HG03439 (cell line): Measurements from ENCODE around the gene TJP1.
"Not testable (repeated sequence)": the region's sequence is repeated elsewhere in the genome, so short reads cannot be mapped to it uniquely, and the experiment has no call there.

Experiments used
- ATAC-seq: cut with Tn5 transposase; IDR thresholded peaks from one replicate; pipeline ENCODE4 v1.9.1; 2021; ENCODE audit warnings: mild to moderate bottlenecking, moderate library complexity; ENCODE audit not compliant: unreplicated experiment

The TJP1 gene

GRCh38 chr15:29800491-29801366 lies 21.5 kb downstream of the TJP1 start:
- ATAC-seq = no peak

- ATAC-seq = no peak
These were observed 22.4 kb downstream of the TJP1 start for GRCh38 chr15:29799859-29800258.

- no peak for ATAC-seq
These were observed 26.7 kb downstream of the TJP1 start for GRCh38 chr15:29795610-29796009.

GRCh38 chr15:29792426-29793159 lies 29.7 kb downstream of the TJP1 start:
- no peak for ATAC-seq

GRCh38 chr15:29790607-29791006 lies 31.7 kb downstream of the TJP1 start:
- ATAC-seq = no peak

GRCh38 chr15:29789871-29790270 lies 32.4 kb downstream of the TJP1 start:
- no peak for ATAC-seq

GRCh38 chr15:29788433-29789034 lies 33.7 kb downstream of the TJP1 start:
- no peak for ATAC-seq

- no peak for ATAC-seq
These were observed 34.5 kb downstream of the TJP1 start for GRCh38 chr15:29787767-29788166.

GRCh38 chr15:29785642-29786041 lies 36.6 kb downstream of the TJP1 start:
- no peak for ATAC-seq

GRCh38 chr15:29785136-29785535 lies 37.1 kb downstream of the TJP1 start:
- ATAC-seq = no peak

- no peak for ATAC-seq
These were observed 37.9 kb downstream of the TJP1 start for GRCh38 chr15:29784413-29784812.

- not testable (repeated sequence) for ATAC-seq
These were observed 39.5 kb downstream of the TJP1 start for GRCh38 chr15:29782816-29783215.

- no peak for ATAC-seq
These were observed 43.9 kb downstream of the TJP1 start for GRCh38 chr15:29778382-29778781.

GRCh38 chr15:29776859-29777258 lies 45.4 kb downstream of the TJP1 start:
- no peak for ATAC-seq

- no peak for ATAC-seq
These were observed 47.4 kb downstream of the TJP1 start for GRCh38 chr15:29774900-29775299.

GRCh38 chr15:29773816-29774215 lies 48.5 kb downstream of the TJP1 start:
- ATAC-seq = no peak

- no peak for ATAC-seq
These were observed 49.3 kb downstream of the TJP1 start for GRCh38 chr15:29773000-29773399.

- ATAC-seq = no peak
These were observed 51.5 kb downstream of the TJP1 start for GRCh38 chr15:29770796-29771195.

GRCh38 chr15:29765898-29766527 lies 56.3 kb downstream of the TJP1 start:
- ATAC-seq = no peak

- no peak for ATAC-seq
These were observed 56.9 kb downstream of the TJP1 start for GRCh38 chr15:29765234-29765841.

- ATAC-seq = no peak
These were observed 62.7 kb downstream of the TJP1 start for GRCh38 chr15:29759596-29759995.
